Measurements from ENCODE around the gene KIF3C. TPM values are rescaled to one million over a fixed set of nuclear protein-coding genes. Genes with fewer than 3 reads are reported as not detected.

KIF3C gene
- total RNA-seq, 1 experiment from 2014 or later, result 41.4 TPM

- Histone ChIP-seq H4K20me1 (ENCODE audit: control insufficient read depth, insufficient read depth, insufficient read length) (no peaks in the 10 kb centered on the region), H2BK12ac (ENCODE audit: insufficient read length, low read depth, low read length) (no peak overlapping the region), H3K23me2 (ENCODE audit: insufficient read length, low read depth, low read length, poor library complexity, severe bottlenecking) (no peaks in the 10 kb centered on the region), H4K5ac (ENCODE audit: insufficient read length, low read depth, low read length) (no peak overlapping the region), H4K8ac (replicated peaks; ENCODE audit: insufficient read length, low read depth, low read length) (no peak overlapping the region), H3K4me2 (ENCODE audit: insufficient read depth, insufficient read length, low read length) (no peak overlapping the region), H3K27me3 (ENCODE audit: insufficient read depth, low read length) (no peaks in the 10 kb centered on the region), H3T11ph (ENCODE audit: low read length) (no peak overlapping the region), H3K56ac (ENCODE audit: insufficient read length, low read depth, low read length) (no peak overlapping the region), H3K9ac (ENCODE audit: extremely low read depth, insufficient read length, low read length) (no peak overlapping the region), H3K4me1 (ENCODE audit: insufficient read depth, low read length) (0 out of 2 replicates have a peak, but pooled peaks cover 2% of the 10 kb centered on the region), H3K4ac (ENCODE audit: low read depth, low read length) (no peak overlapping the region), H2AK5ac (ENCODE audit: insufficient read length, low read length) (no peak overlapping the region), H2BK20ac (ENCODE audit: low read depth, low read length, poor library complexity, severe bottlenecking) (no peak overlapping the region), H3K18ac (ENCODE audit: insufficient read length, low read depth, low read length) (no peak overlapping the region), H3K79me2 (ENCODE audit: insufficient read depth, low read length) (no peaks in the 10 kb centered on the region), H2BK120ac (ENCODE audit: low read depth, low read length, poor library complexity, severe bottlenecking) (no peak overlapping the region), H4K91ac (ENCODE audit: insufficient read length, low read depth, low read length) (no peak overlapping the region), H3K14ac (ENCODE audit: insufficient read depth, low read length) (no peak overlapping the region), H3K79me1 (ENCODE audit: insufficient read depth, low read depth, low read length, poor library complexity, severe bottlenecking) (no peaks in the 10 kb centered on the region), H2BK15ac (ENCODE audit: low read depth, low read length) (no peak overlapping the region), H3K9me3 (ENCODE audit: control insufficient read depth, low read depth, low read length) (no peaks in the 10 kb centered on the region), H2BK5ac (ENCODE audit: insufficient read length, low read length) (no peak overlapping the region), H2AFZ (ENCODE audit: low read length) (no peak overlapping the region), H3K23ac (ENCODE audit: insufficient read length, low read depth, low read length) (no peak overlapping the region), H3K27ac (ENCODE audit: insufficient read length, low read depth, low read length) (no peak overlapping the region)
- no peaks in the 10 kb centered on the region; a peak in 1 of 7 replicates for H3K36me3 Mint-ChIP-seq (ENCODE audit: insufficient read depth in 1 of 3, low read depth in 3 of 3)
- whole genome bisulfite sequencing (ENCODE audit: extremely low coverage, insufficient read length, low lambda C conversion rate), result no CpG with 5 or more reads among the region's 1 CpG
- no peak for DNase-seq
- peaks cover 18 to 22% of the 10 kb centered on the region in 2 experiments for H3K4me1 Mint-ChIP-seq
- TF ChIP-seq CTCF (conservative IDR thresholded peaks at IDR 0.05), result no peak
- H3K27me3 Mint-ChIP-seq (ENCODE audit: low read depth), result no peaks in the 10 kb centered on the region
- no peak overlapping the region; a peak in 1 of 7 replicates for H3K27ac Mint-ChIP-seq
- H3K9me3 Mint-ChIP-seq, result peaks cover 0 to 5% of the 10 kb centered on the region in 2 experiments; a peak in 1 of 5 replicates
- no peak overlapping the region for H3K4me3 Mint-ChIP-seq
Measured at GRCh38 chr2:26008095-26008494, 25.8 kb upstream of the KIF3C start.
